Ectodermal cell (in vitro differentiated cells): ENCODE measurements around the gene RNF11.
"Not testable (repeated sequence)": the region's sequence is repeated elsewhere in the genome, so short reads cannot be mapped to it uniquely, and the experiment has no call there.

ENCODE experiments used
- H3K27ac ChIP-seq: 2 replicates; pipeline ENCODE4 v1.7.0; 2013; ENCODE audit warnings: mild to moderate bottlenecking, low read depth, low read length; ENCODE audit not compliant: insufficient read depth, poor library complexity, severe bottlenecking
- H3K27me3 ChIP-seq: 2 replicates; pipeline ENCODE4 v1.7.0; 2013; ENCODE audit warnings: mild to moderate bottlenecking, low read length; ENCODE audit not compliant: insufficient read depth, control insufficient read depth, poor library complexity, severe bottlenecking
- H3K36me3 ChIP-seq: one replicate; pipeline ENCODE4 v1.7.0; 2013; ENCODE audit warnings: low read length; ENCODE audit not compliant: control insufficient read depth, insufficient read depth
- H3K4me1 ChIP-seq: one replicate; pipeline ENCODE4 v1.7.0; 2013; ENCODE audit warnings: low read length; ENCODE audit not compliant: control insufficient read depth, insufficient read depth
- H3K4me3 ChIP-seq: 2 replicates; pipeline ENCODE4 v1.7.0; 2013; ENCODE audit warnings: low read depth, low read length, control low read depth; ENCODE audit not compliant: insufficient read depth
- H3K9me3 ChIP-seq: 2 replicates; pipeline ENCODE4 v1.7.0; 2013; ENCODE audit warnings: mild to moderate bottlenecking, low read length, moderate library complexity; ENCODE audit not compliant: control insufficient read depth
- WGBS, 2 experiments: methylation state at CpG; one replicate each; pipeline ENCODE4 v1.1.7; 2013; ENCODE audit warnings: missing lambda C conversion rate in 2 of 2; 5-methylcytosine and 5-hydroxymethylcytosine counted together

Gene RNF11

DNA sequence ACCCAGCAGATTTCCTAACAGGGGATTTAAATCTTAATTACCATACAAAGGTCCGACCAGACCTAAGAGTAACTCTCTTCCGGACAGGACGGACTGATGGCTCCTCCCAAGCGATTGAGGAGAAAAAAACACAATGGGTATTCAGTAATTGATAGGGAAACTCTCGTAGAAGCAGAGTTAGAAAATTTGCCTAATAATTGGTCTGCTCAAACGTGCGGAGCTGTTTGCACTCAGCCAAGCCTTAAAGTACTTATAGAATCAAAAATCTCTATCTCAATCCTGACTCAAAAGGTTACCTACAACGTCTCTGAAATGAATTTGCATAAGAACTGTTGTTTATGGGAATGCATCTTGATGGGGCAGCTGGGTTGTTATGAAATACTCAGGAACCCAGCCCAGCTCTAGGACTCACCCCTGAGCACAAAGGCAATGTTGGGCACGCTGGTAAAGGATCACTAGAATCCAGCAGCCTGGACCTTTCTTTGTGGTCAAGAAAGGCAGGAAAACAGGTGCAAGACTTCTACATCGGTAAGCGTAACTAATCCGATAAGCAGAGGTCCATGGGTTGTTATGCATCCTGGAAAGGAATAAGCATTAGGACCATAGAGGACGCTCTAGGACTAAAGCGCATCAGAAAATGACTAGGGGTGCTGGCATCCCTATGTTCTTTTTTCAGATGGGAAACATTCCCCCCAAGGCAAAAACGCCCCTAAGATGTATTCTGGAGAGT, 8.7 kb upstream of the RNF11 start:
- not testable (repeated sequence) for H3K4me1 ChIP-seq, H3K9me3 ChIP-seq, H3K27me3 ChIP-seq, H3K36me3 ChIP-seq, H3K27ac ChIP-seq, H3K4me3 ChIP-seq
- 84 to 91% methylated on average over 14 to 15 of the region's 15 CpGs for WGBS, 2 experiments

DNA sequence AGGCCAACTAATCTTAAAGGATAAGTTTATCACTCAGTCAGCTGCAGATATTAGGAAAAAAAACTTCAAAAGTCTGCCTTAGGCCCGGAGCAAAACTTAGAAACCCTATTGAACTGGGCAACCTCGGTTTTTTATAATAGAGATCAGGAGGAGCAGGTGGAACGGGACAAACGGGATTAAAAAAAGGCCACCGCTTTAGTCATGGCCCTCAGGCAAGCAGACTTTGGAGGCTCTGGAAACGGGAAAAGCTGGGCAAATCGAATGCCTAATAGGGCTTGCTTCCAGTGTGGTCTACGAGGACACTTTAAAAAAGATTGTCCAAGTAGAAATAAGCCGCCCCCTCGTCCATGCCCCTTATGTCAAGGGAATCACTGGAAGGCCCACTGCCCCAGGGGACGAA, 7.6 kb upstream of the RNF11 start:
- not testable (repeated sequence) for H3K4me1 ChIP-seq, H3K36me3 ChIP-seq, H3K9me3 ChIP-seq, H3K27ac ChIP-seq, H3K27me3 ChIP-seq, H3K4me3 ChIP-seq
- WGBS, 2 experiments, result 89 to 96% methylated on average over 8 of the region's 11 CpGs

DNA sequence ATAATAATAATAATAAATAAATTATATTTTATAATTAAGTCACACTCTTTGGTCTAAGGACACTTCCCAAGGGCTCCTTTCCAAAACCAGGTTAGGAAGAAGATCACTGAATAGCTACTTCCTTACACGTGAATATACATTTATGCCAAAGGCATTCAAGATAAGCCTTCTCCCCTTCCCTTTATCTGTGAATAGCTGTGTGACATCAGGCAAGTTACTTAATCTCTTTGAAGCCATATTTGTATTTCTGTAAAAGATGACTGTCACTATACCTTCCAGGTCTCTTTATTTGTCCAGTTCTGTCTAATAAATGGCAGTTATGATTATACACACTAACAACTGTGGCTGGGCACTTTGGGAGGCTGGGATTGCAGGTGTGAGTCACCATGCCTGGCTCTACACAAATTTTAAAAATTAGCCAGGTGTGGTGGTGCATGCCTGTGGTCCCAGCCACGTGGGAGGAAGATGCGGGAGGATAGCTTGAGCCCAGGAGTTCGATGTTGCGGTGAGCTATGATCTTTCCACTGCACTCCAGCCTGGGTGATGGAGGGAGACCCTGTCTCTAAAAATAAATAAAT, 5.5 kb upstream of the RNF11 start:
- Histone ChIP-seq H3K27me3 (no peaks in the 10 kb centered on the region), H3K4me1 (no peaks in the 10 kb centered on the region), H3K36me3 (no peaks in the 10 kb centered on the region), H3K9me3 (no peaks in the 10 kb centered on the region), H3K4me3 (no peak overlapping the region), H3K27ac (no peak overlapping the region)
- WGBS, 2 experiments, result 88 to 99% methylated on average over 5 of the region's 5 CpGs

DNA sequence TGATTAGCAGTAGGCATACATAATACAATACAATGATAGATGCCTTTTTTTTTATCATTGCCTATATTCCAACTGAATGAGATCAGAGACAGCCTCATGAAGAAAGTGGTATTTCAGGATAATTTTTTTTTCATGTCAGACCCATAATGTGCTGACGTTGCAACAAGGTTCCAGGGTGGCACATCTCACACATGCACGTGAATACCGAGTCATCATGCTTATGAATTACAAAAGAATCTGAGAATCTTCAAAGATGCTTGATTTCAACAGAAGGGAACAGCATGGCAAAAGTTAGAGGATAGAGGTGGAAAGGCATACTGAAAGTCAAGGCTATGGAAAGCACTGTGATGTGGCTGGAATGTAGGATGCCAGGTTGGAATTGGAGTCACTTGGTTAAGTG, 5.0 kb upstream of the RNF11 start:
- H3K4me3 ChIP-seq, result no peak overlapping the region
- no peaks in the 10 kb centered on the region for H3K9me3 ChIP-seq
- H3K36me3 ChIP-seq, result no peaks in the 10 kb centered on the region
- no peak overlapping the region for H3K27ac ChIP-seq
- H3K4me1 ChIP-seq, result no peaks in the 10 kb centered on the region
- 91 to 96% methylated on average over 3 of the region's 3 CpGs for WGBS, 2 experiments
- H3K27me3 ChIP-seq, result no peaks in the 10 kb centered on the region

DNA sequence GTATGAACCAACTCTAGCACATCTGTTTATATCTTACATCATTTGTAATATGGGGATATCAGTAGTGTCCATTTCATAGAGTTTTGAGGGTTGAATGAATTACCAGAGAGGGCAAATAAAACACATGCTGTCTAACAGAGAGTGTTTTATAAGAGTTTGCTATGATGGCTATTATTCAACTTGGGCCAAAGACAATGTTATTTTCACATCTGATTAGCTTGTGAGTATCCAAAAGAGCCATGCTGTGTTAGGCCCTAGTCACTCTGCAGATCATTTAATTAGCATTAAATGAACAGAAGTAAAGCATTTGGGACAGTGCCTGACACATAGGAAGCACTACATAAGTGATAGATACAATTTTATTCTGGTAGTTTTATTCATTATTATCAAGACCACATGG, 4.2 kb upstream of the RNF11 start:
- Histone ChIP-seq H3K4me3 (no peak overlapping the region), H3K36me3 (no peaks in the 10 kb centered on the region), H3K4me1 (no peaks in the 10 kb centered on the region), H3K27me3 (no peaks in the 10 kb centered on the region), H3K9me3 (no peaks in the 10 kb centered on the region), H3K27ac (no peak overlapping the region)

DNA sequence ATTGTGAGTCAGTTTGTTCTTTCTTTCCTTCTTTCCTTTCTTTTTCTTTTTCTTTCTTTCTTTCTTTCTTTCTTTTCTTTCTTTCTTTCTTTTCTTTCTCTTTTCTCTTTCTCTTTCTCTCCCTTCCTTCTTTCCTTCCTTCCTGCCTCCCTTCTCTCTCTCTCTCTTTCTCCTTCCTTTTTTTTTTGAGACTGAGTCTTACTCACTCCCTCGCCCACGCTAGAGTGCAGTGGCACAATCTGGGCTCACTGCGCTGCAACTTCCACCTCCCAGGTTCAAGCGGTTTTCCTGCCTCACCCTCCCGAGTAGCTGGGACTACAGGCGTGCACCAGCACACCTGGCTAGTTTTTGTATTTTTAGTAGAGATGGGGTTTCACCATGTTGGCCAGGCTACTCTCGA, 1.8 kb upstream of the RNF11 start:
- H3K9me3 ChIP-seq, H3K27ac ChIP-seq, H3K36me3 ChIP-seq, H3K4me3 ChIP-seq, H3K4me1 ChIP-seq, H3K27me3 ChIP-seq: not testable (repeated sequence)
- WGBS, 2 experiments, result 88 to 92% methylated on average over 7 of the region's 7 CpGs

DNA sequence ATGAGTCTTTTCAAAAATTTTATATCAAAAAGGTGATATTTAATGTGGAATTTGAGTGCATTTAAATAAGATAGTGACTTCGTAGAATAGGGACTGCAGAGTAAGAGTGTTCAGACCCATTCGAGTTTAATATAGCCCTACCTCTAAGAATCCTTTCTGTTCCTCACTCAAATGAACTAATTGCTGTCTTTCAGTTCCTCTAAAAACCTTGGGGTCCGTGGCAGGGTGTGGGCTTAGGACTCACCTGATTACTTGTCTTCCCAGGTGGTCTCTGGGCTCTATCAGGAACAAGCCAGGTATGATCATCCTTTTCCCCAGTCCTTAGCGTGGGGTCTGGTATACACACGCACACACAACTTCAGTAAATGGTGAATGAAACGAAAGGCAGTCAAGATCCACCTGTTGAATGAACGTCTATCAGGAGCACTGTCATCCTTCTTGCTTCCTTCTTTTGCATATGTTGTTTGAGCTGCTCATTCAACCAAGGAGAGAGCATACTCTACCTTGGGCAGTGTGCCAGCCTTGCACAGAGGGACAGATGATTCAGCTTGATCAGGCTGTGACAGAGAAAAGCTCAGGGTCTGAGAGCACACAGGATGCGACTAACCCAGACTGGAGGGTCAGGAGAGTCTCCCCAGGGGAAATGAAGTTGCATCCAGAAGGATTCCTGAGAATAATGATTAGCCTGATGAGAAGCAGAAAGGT, 1.2 kb upstream of the RNF11 start:
- no peak overlapping the region for H3K27ac ChIP-seq

DNA sequence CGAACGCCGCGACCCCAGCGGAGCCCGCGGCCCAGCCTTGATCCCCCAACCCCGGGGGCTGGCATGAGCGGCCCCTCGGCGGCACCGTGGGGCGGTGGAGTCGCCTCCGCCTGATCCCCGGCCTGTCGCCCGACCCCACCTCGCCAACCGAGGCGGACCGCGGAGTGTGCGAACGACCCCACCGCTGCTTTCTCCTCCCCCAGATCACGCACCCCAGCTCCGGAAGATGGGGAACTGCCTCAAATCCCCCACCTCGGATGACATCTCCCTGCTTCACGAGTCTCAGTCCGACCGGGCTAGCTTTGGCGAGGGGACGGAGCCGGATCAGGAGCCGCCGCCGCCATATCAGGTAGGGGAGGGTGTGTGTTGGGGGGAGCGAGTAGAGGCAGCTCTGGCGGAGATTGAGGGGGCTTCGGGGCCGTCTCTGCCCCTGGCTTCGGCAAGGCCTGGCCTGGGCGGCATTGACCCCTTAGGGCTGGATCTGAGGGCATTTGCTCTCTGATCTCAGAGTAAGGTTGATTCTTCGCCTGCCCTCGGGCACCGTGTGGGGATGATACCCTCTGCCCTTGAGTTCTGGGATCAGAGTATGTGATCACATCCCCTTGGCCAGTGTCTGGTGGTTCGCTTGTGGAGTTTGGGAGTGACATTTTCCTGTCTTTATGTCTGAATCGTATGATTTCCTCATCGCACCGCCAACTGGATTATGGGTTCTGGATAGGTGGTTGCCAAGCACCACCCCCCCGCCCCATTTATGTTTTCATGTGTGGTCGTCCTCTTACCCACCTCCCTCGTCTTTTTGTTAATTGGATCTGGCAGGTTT, 668 bp downstream of the RNF11 start:
- Histone ChIP-seq H3K9me3 (no peaks in the 10 kb centered on the region), H3K36me3 (no peaks in the 10 kb centered on the region), H3K27me3 (no peaks in the 10 kb centered on the region), H3K4me3 (peak overlapping the region; percentile 83), H3K27ac (peak overlapping the region; percentile 64), H3K4me1 (peaks cover 8% of the 10 kb centered on the region)
- 0 to 1% methylated on average over 52 to 54 of the region's 54 CpGs for WGBS, 2 experiments

More for the DNA sequence above, 1.2 kb upstream of the RNF11 start:
- H3K27me3 ChIP-seq, result no peaks in the 10 kb centered on the region
- H3K4me3 ChIP-seq, result no peak overlapping the region
- no peaks in the 10 kb centered on the region for H3K9me3 ChIP-seq
- peaks cover 2% of the 10 kb centered on the region for H3K4me1 ChIP-seq
- H3K36me3 ChIP-seq, result no peaks in the 10 kb centered on the region
- WGBS, 2 experiments, result 79 to 86% methylated on average over 8 of the region's 8 CpGs

DNA sequence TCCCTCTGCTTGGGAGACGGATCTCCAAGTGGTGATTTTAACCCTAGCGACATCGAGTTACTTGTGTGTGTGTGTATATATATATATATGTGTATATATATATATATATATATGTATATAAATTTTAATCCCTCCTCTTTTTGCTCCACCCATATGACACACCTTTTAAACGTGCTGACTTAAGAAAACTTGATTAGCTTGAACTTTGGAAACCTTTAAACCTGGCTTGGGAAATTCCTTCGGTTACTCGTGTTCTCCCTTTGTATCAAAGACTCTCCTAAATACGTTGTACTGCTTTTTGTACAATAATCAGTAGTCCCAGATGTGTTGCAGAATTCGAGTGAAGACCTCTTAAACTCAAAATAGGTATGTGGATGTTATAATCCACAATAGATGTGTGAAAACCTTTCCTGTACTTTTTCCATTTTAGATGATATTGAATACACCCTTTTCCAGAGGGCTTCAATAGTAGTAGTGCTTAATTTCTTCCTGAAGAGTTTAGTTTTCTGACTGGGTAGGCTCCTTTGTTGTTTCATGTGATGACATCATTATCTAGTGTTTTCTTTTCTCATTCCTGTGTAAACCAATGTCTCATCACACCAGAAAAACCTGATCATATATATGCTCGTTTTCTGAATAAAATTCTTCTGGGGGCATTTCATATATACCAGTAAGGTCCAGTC, 1.4 kb downstream of the RNF11 start:
- no peaks in the 10 kb centered on the region for H3K9me3 ChIP-seq
- no peak overlapping the region for H3K27ac ChIP-seq
- H3K36me3 ChIP-seq, result no peaks in the 10 kb centered on the region
- H3K27me3 ChIP-seq, result no peaks in the 10 kb centered on the region
- WGBS, 2 experiments, result 32 to 35% methylated on average over 5 of the region's 9 CpGs
- peak overlapping the region; percentile 83 for H3K4me3 ChIP-seq
- peaks cover 8% of the 10 kb centered on the region for H3K4me1 ChIP-seq
